Measurements from ENCODE around the gene RBM38.

GRCh38 chr20:57384486-57384885 lies 6.7 kb upstream of the RBM38 start:
- TF ChIP-seq EZH2 (IDR thresholded peaks at IDR 0.05): no peak
- TF ChIP-seq POLR2AphosphoS5 (IDR thresholded peaks at IDR 0.05; ENCODE audit: borderline replicate concordance, low read depth, low read length): no peak
- no peak for TF ChIP-seq FOXP2 (optimal IDR thresholded peaks at IDR 0.05; ENCODE audit: control extremely low read depth, extremely low read length, insufficient read depth)

Measured in SK-N-MC (cell line).